SH-SY5Y (cell line): Measurements from ENCODE around the gene KCNA2.

Experiments used
- GATA2 ChIP-seq: IDR thresholded peaks from 2 replicates; pipeline ENCODE4 v1.6.1; 2011; ENCODE audit warnings: mild to moderate bottlenecking, low read depth, low read length
- GATA3 ChIP-seq: IDR thresholded peaks from 2 replicates; pipeline ENCODE4 v1.6.1; 2011; ENCODE audit warnings: low read depth, mild to moderate bottlenecking, low read length, moderate library complexity

- TF ChIP-seq GATA3 (no peak), GATA2 (no peak)
These were observed 738 bp upstream of the KCNA2 start for GRCh38 chr1:110606657-110607535.
